SU-DHL-6 (cell line): Measurements from ENCODE around the gene IMPDH2.

Source experiments
- CTCF ChIP-seq: fragments of 200-600 bp; sonication (generic); IDR thresholded peaks from one replicate; pipeline ENCODE4 v1.5.1; 2017; ENCODE audit warnings: antibody characterized with exemption, mild to moderate bottlenecking, low read length, moderate library complexity; ENCODE audit not compliant: insufficient read depth, poor library complexity, severe bottlenecking
- EZH2phosphoT487 ChIP-seq: fragments of 200-600 bp; sonication (generic), shearing (Covaris generic); conservative IDR thresholded peaks from 2 replicates; pipeline ENCODE4 v1.6.1; 2018; ENCODE audit warnings: mild to moderate bottlenecking, antibody characterized with exemption, low read length, moderate library complexity, mixed read lengths

GRCh38 chr3:49076646-49077045 lies 47.4 kb upstream of the IMPDH2 start:
- TF ChIP-seq CTCF (no peak), EZH2phosphoT487 (no peak)
